Neural cell (in vitro differentiated cells): ENCODE measurements around the gene LUC7L. TPM values are rescaled to one million over a fixed set of nuclear protein-coding genes. Genes with fewer than 3 reads are reported as not detected.

Experiments used
- H2AFZ ChIP-seq: fragments of 200-600, 300-800 bp; sonication (generic), shearing (Covaris generic); 2 replicates; pipeline ENCODE4 v1.6.0; 2014; ENCODE audit warnings: low read depth, mild to moderate bottlenecking, antibody characterized with exemption, low read length, moderate library complexity
- H3F3A ChIP-seq: fragments of 200-600 bp; shearing (Covaris generic); 2 replicates; pipeline ENCODE4 v1.6.1; 2016; ENCODE audit warnings: mild to moderate bottlenecking, moderate library complexity, mixed read lengths, antibody characterized with exemption, low read length; ENCODE audit not compliant: insufficient read depth, poor library complexity, severe bottlenecking
- H3K27ac ChIP-seq: fragments of 200-600, 300-800 bp; sonication (generic), shearing (Covaris generic); 2 replicates; pipeline ENCODE4 v1.5.1; 2014; ENCODE audit warnings: mild to moderate bottlenecking, low read length, moderate library complexity
- H3K27me3 ChIP-seq: fragments of 300-800, 200-600 bp; sonication (generic), shearing (Covaris generic); 2 replicates; pipeline ENCODE4 v1.6.0; 2014; ENCODE audit warnings: mild to moderate bottlenecking, low read depth, low read length, moderate library complexity; ENCODE audit not compliant: insufficient read depth
- H3K36me3 ChIP-seq: fragments of 300-800, 200-600 bp; sonication (generic), shearing (Covaris generic); 2 replicates; pipeline ENCODE4 v1.5.1; 2014; ENCODE audit warnings: mild to moderate bottlenecking, antibody characterized with exemption, low read length, moderate library complexity; ENCODE audit not compliant: insufficient read depth
- H3K4me2 ChIP-seq: fragments of 300-800, 200-600 bp; sonication (generic), shearing (Covaris generic); 2 replicates; pipeline ENCODE4 v1.6.0; 2014; ENCODE audit warnings: mild to moderate bottlenecking, low read length
- H3K4me3 ChIP-seq: fragments of 300-800, 200-600 bp; sonication (generic), shearing (Covaris generic); 2 replicates; pipeline ENCODE4 v1.5.1; 2014; ENCODE audit warnings: mild to moderate bottlenecking, low read length, moderate library complexity
- H3K79me2 ChIP-seq: fragments of 200-600 bp; shearing (Covaris generic); replicated peaks from 2 replicates; pipeline ENCODE4 v1.6.0; 2014; ENCODE audit warnings: mild to moderate bottlenecking, low read length, moderate library complexity; ENCODE audit not compliant: insufficient read depth
- H3K9ac ChIP-seq: fragments of 300-800, 200-600 bp; sonication (generic), shearing (Covaris generic); 2 replicates; pipeline ENCODE4 v1.6.1; 2016; ENCODE audit warnings: mild to moderate bottlenecking, low read length, mixed read lengths
- H3K9me2 ChIP-seq: fragments of 200-600 bp; shearing (Covaris generic); 2 replicates; pipeline ENCODE4 v1.6.1; 2016; ENCODE audit warnings: mild to moderate bottlenecking, low read length, mixed read lengths; ENCODE audit not compliant: insufficient read depth
- H3K9me3 ChIP-seq: fragments of 200-600, 300-800 bp; sonication (generic), shearing (Covaris generic); 2 replicates; pipeline ENCODE4 v1.6.1; 2016; ENCODE audit warnings: mild to moderate bottlenecking, mixed run types, low read length, moderate library complexity, mixed read lengths
- H4K20me1 ChIP-seq: fragments of 200-600 bp; shearing (Covaris generic); 2 replicates; pipeline ENCODE4 v1.6.1; 2016; ENCODE audit warnings: mild to moderate bottlenecking, mixed run types; ENCODE audit not compliant: insufficient read depth
- CTCF ChIP-seq: fragments of 450-650 bp; IDR thresholded peaks from 2 replicates; pipeline ENCODE4 v1.5.1; 2014; ENCODE audit warnings: antibody characterized with exemption, mild to moderate bottlenecking, moderate library complexity; ENCODE audit not compliant: poor library complexity, severe bottlenecking
- EP300 ChIP-seq: fragments of 450-650 bp; conservative IDR thresholded peaks from 2 replicates; pipeline ENCODE4 v1.6.1; 2014; ENCODE audit warnings: antibody characterized with exemption, mild to moderate bottlenecking, moderate library complexity; ENCODE audit not compliant: poor library complexity, severe bottlenecking
- EZH2 ChIP-seq: fragments of 200-600, 300-800 bp; shearing (Covaris generic), sonication (generic); IDR thresholded peaks from 2 replicates; pipeline ENCODE4 v1.6.1; 2014; ENCODE audit warnings: antibody characterized with exemption, low read length, borderline replicate concordance, mild to moderate bottlenecking; ENCODE audit not compliant: insufficient read depth, poor library complexity, severe bottlenecking
- MXI1 ChIP-seq: fragments of 450-650 bp; conservative IDR thresholded peaks from 2 replicates; pipeline ENCODE4 v1.6.1; 2014; ENCODE audit warnings: antibody characterized with exemption, mild to moderate bottlenecking; ENCODE audit not compliant: poor library complexity, severe bottlenecking
- POLR2AphosphoS5 ChIP-seq: IDR thresholded peaks from 2 replicates; pipeline ENCODE4 v1.6.1; 2012
- RAD21 ChIP-seq: fragments of 450-650 bp; conservative IDR thresholded peaks from 2 replicates; pipeline ENCODE4 v1.6.1; 2014; ENCODE audit warnings: antibody characterized with exemption, mild to moderate bottlenecking, moderate library complexity
- REST ChIP-seq: IDR thresholded peaks from 2 replicates; pipeline ENCODE4 v1.6.1; 2012; ENCODE audit warnings: borderline replicate concordance
- SMC3 ChIP-seq: fragments of 450-650 bp; conservative IDR thresholded peaks from 2 replicates; pipeline ENCODE4 v1.6.1; 2014; ENCODE audit warnings: antibody characterized with exemption, mild to moderate bottlenecking, moderate library complexity; ENCODE audit not compliant: poor library complexity
- TAF1 ChIP-seq: IDR thresholded peaks from 2 replicates; pipeline ENCODE4 v1.6.1; 2012; ENCODE audit warnings: low read depth
- polyA plus RNA-seq: library from polyadenylated mRNA; depleted of rRNA; stranded (reverse); fragments of >200 nt; gene quantifications from 2 replicates; pipeline ENCODE4 v1.2.3, GENCODE V29; 2014

The LUC7L gene
- polyA plus RNA-seq, 1 donor from 2014 or later = 564 TPM

- Histone ChIP-seq H3K9me3 (no peaks in the 10 kb centered on the region), H3K4me2 (no peak overlapping the region), H2AFZ (no peak overlapping the region), H3K27ac (no peak overlapping the region), H3K9me2 (no peaks in the 10 kb centered on the region), H3K4me3 (no peak overlapping the region), H3K79me2 (peaks cover 13% of the 10 kb centered on the region), H3K27me3 (no peaks in the 10 kb centered on the region), H3F3A (no peaks in the 10 kb centered on the region), H3K36me3 (no peaks in the 10 kb centered on the region), H4K20me1 (no peaks in the 10 kb centered on the region), H3K9ac (no peak overlapping the region)
- TF ChIP-seq POLR2AphosphoS5 (no peak), REST (no peak), EZH2 (no peak), RAD21 (no peak), EP300 (no peak), TAF1 (no peak), SMC3 (no peak), CTCF (no peak), MXI1 (no peak)
Observed at GRCh38 chr16:245105-245504, 15.9 kb upstream of the LUC7L start.

GRCh38 chr16:243348-243747 is 14.1 kb upstream of the LUC7L start:
- H3K9me3 ChIP-seq = no peaks in the 10 kb centered on the region
- no peaks in the 10 kb centered on the region for H3K27me3 ChIP-seq
- H3K27ac ChIP-seq = no peak overlapping the region
- no peak for TF ChIP-seq CTCF
- no peak for TF ChIP-seq EZH2
- TF ChIP-seq REST = no peak
- no peaks in the 10 kb centered on the region for H3K9me2 ChIP-seq
- H3F3A ChIP-seq = no peaks in the 10 kb centered on the region
- H2AFZ ChIP-seq = no peak overlapping the region
- no peak overlapping the region for H3K4me3 ChIP-seq
- H3K9ac ChIP-seq = no peak overlapping the region
- peaks cover 17% of the 10 kb centered on the region for H3K79me2 ChIP-seq
- no peak overlapping the region for H3K4me2 ChIP-seq
- H4K20me1 ChIP-seq = no peaks in the 10 kb centered on the region
- no peaks in the 10 kb centered on the region for H3K36me3 ChIP-seq
